MV-4-11 (cell line): ENCODE results near the gene TMEM179.

ENCODE experiments used
- DNase-seq: peaks from one replicate; lab custom pipeline; 2025; lab: John Stamatoyannopoulos, UW

TMEM179 gene

GRCh38 chr14:104544362-104544961, 60.1 kb downstream of the TMEM179 start:
- DNase-seq, result no peak

GRCh38 chr14:104542871-104543830, 61.4 kb downstream of the TMEM179 start:
- no peak for DNase-seq

DNA sequence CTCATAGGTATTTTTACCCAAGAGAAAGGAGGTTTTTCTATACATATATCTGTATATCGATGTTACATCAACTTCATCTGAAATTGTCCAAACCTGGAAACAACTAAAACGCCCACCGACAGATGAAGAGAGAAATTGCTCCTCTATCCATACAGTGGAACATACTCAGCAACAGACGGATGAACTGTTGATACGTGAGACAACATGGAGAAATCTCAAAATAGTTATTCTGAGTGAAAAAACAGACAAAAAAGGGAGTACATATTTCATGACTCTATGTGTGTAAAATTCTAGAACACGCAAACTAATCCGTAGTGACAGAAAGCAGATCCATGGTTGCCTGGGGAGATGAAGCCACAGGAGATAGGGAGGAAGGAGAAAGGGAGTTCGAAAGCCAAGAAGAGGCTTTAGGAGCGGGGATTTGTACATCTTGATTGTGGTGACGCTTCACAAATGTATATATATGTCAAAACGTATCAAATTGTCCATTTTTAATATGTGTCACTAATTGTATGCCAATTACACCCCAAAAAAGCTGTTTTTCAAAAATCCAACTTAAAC, 62.6 kb downstream of the TMEM179 start:
- no peak for DNase-seq
